SK-N-SH (cell line): ENCODE results near the gene SEC24D. TPM values are rescaled to one million over a fixed set of nuclear protein-coding genes. Genes with fewer than 3 reads are reported as not detected.

ENCODE experiments used
- CTCF ChIA-PET: fragments of 300-600, 350-600 bp; formaldehyde crosslinking; extraction: SDS; loops from one replicate; lab custom pipeline; 2021; lab: Yijun Ruan, JAX
- POLR2A ChIA-PET: fragments of 350-600 bp; sonication (Branson Sonifier 250); formaldehyde crosslinking; extraction: SDS; loops from one replicate; lab custom pipeline; 2020; ENCODE audit warnings: antibody characterized with exemption, inconsistent platforms; lab: Yijun Ruan, JAX
- DNase-seq: peaks from one replicate; pipeline ENCODE4 v3.0.0; 2012
- H2AFZ ChIP-seq: fragments of 200-600 bp; sonication (generic); 2 replicates; pipeline ENCODE4 v1.8.1; 2016; ENCODE audit warnings: antibody characterized with exemption, mild to moderate bottlenecking, low read depth
- H3F3A ChIP-seq: fragments of 200-600 bp; sonication (generic); replicated peaks from 2 replicates; pipeline ENCODE3; 2016; ENCODE audit warnings: antibody characterized with exemption, mild to moderate bottlenecking; ENCODE audit not compliant: insufficient read depth
- H3K27ac ChIP-seq, 2 experiments: fragments of 200-500 bp in 1 of 2; fragments of 200-600 bp in 1 of 2; sonication (Bioruptor generic) in 1 of 2; sonication (generic), shearing (Covaris generic) in 1 of 2; 2 replicates each; pipeline versions ENCODE4 v1.5.1 to v1.6.1; 2014 to 2016; ENCODE audit warnings: low read depth in 2 of 2, inconsistent platforms in 1 of 2, low read length in 1 of 2, mild to moderate bottlenecking in 1 of 2, mixed read lengths in 1 of 2
- H3K27me3 ChIP-seq: fragments of 200-600 bp; sonication (generic), shearing (Covaris generic); 2 replicates; pipeline ENCODE4 v1.6.1; 2016; ENCODE audit warnings: mixed run types; ENCODE audit not compliant: insufficient read depth
- H3K36me3 ChIP-seq, 2 experiments: fragments of 200-500 bp in 1 of 2; fragments of 200-600 bp in 1 of 2; sonication (Bioruptor generic) in 1 of 2; sonication (generic) in 1 of 2; replicated peaks in 1 of 2; 2 replicates each; pipeline versions ENCODE3 to v1.5.1; 2014 to 2016; ENCODE audit warnings: low read length in 1 of 2, mild to moderate bottlenecking in 1 of 2; ENCODE audit not compliant: insufficient read depth in 2 of 2, control insufficient read depth in 1 of 2
- H3K4me1 ChIP-seq, 2 experiments: fragments of 200-500 bp in 1 of 2; fragments of 200-600 bp in 1 of 2; sonication (Bioruptor generic) in 1 of 2; sonication (generic), shearing (Covaris generic) in 1 of 2; 2 replicates each; pipeline versions ENCODE4 v1.5.1 to v1.6.1; 2014 to 2016; ENCODE audit warnings: low read depth in 1 of 2, low read length in 1 of 2, mixed run types in 1 of 2; ENCODE audit not compliant: insufficient read depth in 2 of 2, control insufficient read depth in 1 of 2
- H3K4me2 ChIP-seq: fragments of 200-600 bp; sonication (generic), shearing (Covaris generic); 2 replicates; pipeline ENCODE4 v1.6.1; 2017; ENCODE audit warnings: mixed run types
- H3K4me3 ChIP-seq, 2 experiments: fragments of 200-500 bp in 1 of 2; fragments of 200-600 bp in 1 of 2; sonication (Bioruptor generic) in 1 of 2; sonication (generic), shearing (Covaris generic) in 1 of 2; 2 replicates each; pipeline versions ENCODE4 v1.5.1 to v1.8.1; 2014 to 2016; ENCODE audit warnings: low read depth in 2 of 2, inconsistent platforms in 1 of 2, low read length in 1 of 2, mild to moderate bottlenecking in 1 of 2, mixed read lengths in 1 of 2, moderate library complexity in 1 of 2
- H3K79me2 ChIP-seq: fragments of 200-600 bp; sonication (generic); 2 replicates; pipeline ENCODE4 v1.8.1; 2017; ENCODE audit warnings: mild to moderate bottlenecking; ENCODE audit not compliant: insufficient read depth
- H3K9ac ChIP-seq: fragments of 200-600 bp; sonication (generic); 2 replicates; pipeline ENCODE4 v1.6.1; 2017; ENCODE audit warnings: mixed run types
- H3K9me2 ChIP-seq: fragments of 200-600 bp; sonication (generic); 2 replicates; pipeline ENCODE4 v1.6.1; 2017; ENCODE audit warnings: mixed run types
- H3K9me3 ChIP-seq: fragments of 200-600 bp; sonication (generic); 2 replicates; pipeline ENCODE4 v1.6.1; 2017; ENCODE audit warnings: mixed run types, mild to moderate bottlenecking, moderate library complexity
- H4K20me1 ChIP-seq: fragments of 200-600 bp; sonication (generic); 2 replicates; pipeline ENCODE4 v1.6.1; 2017; ENCODE audit warnings: mild to moderate bottlenecking, mixed run types; ENCODE audit not compliant: insufficient read depth
- CTCF ChIP-seq: fragments of 200-600 bp; sonication (generic); IDR thresholded peaks from 2 replicates; pipeline ENCODE4 v1.6.1; 2017; ENCODE audit warnings: antibody characterized with exemption, mild to moderate bottlenecking, moderate library complexity
- EZH2phosphoT487 ChIP-seq: fragments of 200-600 bp; sonication (generic); IDR thresholded peaks from 2 replicates; pipeline ENCODE4 v1.6.1; 2017; ENCODE audit warnings: low read depth, mixed run types, mild to moderate bottlenecking, antibody characterized with exemption, moderate library complexity, borderline replicate concordance
- FOSL2 ChIP-seq: IDR thresholded peaks from 2 replicates; pipeline ENCODE4 v1.4.0; 2012; ENCODE audit warnings: low read depth, mild to moderate bottlenecking, moderate library complexity, borderline replicate concordance
- FOXJ3 ChIP-seq: sonication (generic); formaldehyde crosslinking; IDR thresholded peaks from 2 replicates; pipeline ENCODE4 v1.5.1; 2020; ENCODE audit warnings: mild to moderate bottlenecking, missing genetic modification reagents
- FOXM1 ChIP-seq: IDR thresholded peaks from 2 replicates; pipeline ENCODE4 v1.4.0; 2012; ENCODE audit warnings: low read depth, mild to moderate bottlenecking
- GABPA ChIP-seq: IDR thresholded peaks from 2 replicates; pipeline ENCODE4 v1.4.0; 2012; ENCODE audit warnings: low read depth, mild to moderate bottlenecking
- GATA2 ChIP-seq: sonication (generic); formaldehyde crosslinking; IDR thresholded peaks from 2 replicates; pipeline ENCODE4 v1.5.0; 2020; ENCODE audit warnings: mild to moderate bottlenecking, missing genetic modification reagents
- IRF3 ChIP-seq: fragments of 150-350 bp; IDR thresholded peaks from 2 replicates; pipeline ENCODE4 v1.6.1; 2016; ENCODE audit warnings: mild to moderate bottlenecking, low read depth, low read length
- JUND ChIP-seq: IDR thresholded peaks from 2 replicates; pipeline ENCODE4 v1.4.0; 2012
- MAX ChIP-seq: IDR thresholded peaks from 2 replicates; pipeline ENCODE4 v1.4.0; 2012; ENCODE audit warnings: low read depth
- MEF2A ChIP-seq: IDR thresholded peaks from 2 replicates; pipeline ENCODE4 v1.4.0; 2012; ENCODE audit warnings: low read depth, borderline replicate concordance
- MXI1 ChIP-seq: IDR thresholded peaks from 2 replicates; pipeline ENCODE4 v1.6.1; 2012; ENCODE audit warnings: mild to moderate bottlenecking, low read depth, low read length, improper control_type of control experiment
- NRF1 ChIP-seq: IDR thresholded peaks from 2 replicates; pipeline ENCODE4 v1.6.1; 2012; ENCODE audit warnings: low read depth, mild to moderate bottlenecking, low read length
- PBX3 ChIP-seq: IDR thresholded peaks from 2 replicates; pipeline ENCODE4; 2012
- POLR2AphosphoS5 ChIP-seq: IDR thresholded peaks from 2 replicates; pipeline ENCODE4 v1.6.1; 2012; ENCODE audit warnings: low read depth, low read length
- RCOR1 ChIP-seq: fragments of 150-350 bp; IDR thresholded peaks from 2 replicates; pipeline ENCODE4 v1.6.1; 2017; ENCODE audit warnings: antibody characterized with exemption, low read length
- RFX5 ChIP-seq: IDR thresholded peaks from 2 replicates; pipeline ENCODE4 v1.6.1; 2012; ENCODE audit warnings: mild to moderate bottlenecking, improper control_type of control experiment, low read length
- RXRA ChIP-seq: IDR thresholded peaks from 2 replicates; pipeline ENCODE4 v1.4.0; 2012; ENCODE audit warnings: low read depth, mild to moderate bottlenecking, borderline replicate concordance
- SIN3A ChIP-seq: IDR thresholded peaks from 2 replicates; pipeline ENCODE4 v1.6.1; 2012; ENCODE audit warnings: low read depth, mild to moderate bottlenecking, low read length, moderate library complexity, borderline replicate concordance
- SMC3 ChIP-seq: IDR thresholded peaks from 2 replicates; pipeline ENCODE4 v1.6.1; 2012; ENCODE audit warnings: low read depth, low read length, improper control_type of control experiment
- TAF1 ChIP-seq: IDR thresholded peaks from 2 replicates; pipeline ENCODE4 v1.6.1; 2012; ENCODE audit warnings: low read depth, mild to moderate bottlenecking, low read length, moderate library complexity, borderline replicate concordance
- TEAD4 ChIP-seq: IDR thresholded peaks from 2 replicates; pipeline ENCODE4 v1.4.0; 2012; ENCODE audit warnings: mild to moderate bottlenecking, borderline replicate concordance; ENCODE audit not compliant: insufficient read depth
- USF1 ChIP-seq: IDR thresholded peaks from 2 replicates; pipeline ENCODE4 v1.4.0; 2012; ENCODE audit warnings: low read depth, borderline replicate concordance
- USF2 ChIP-seq: fragments of 150-350 bp; IDR thresholded peaks from 2 replicates; pipeline ENCODE4 v1.6.1; 2017; ENCODE audit warnings: antibody characterized with exemption, low read length, low read depth, borderline replicate concordance
- YY1 ChIP-seq: IDR thresholded peaks from 2 replicates; pipeline ENCODE4 v1.4.0; 2012; ENCODE audit warnings: low read depth, mild to moderate bottlenecking
- ZBTB33 ChIP-seq: IDR thresholded peaks from 2 replicates; pipeline ENCODE4 v1.4.0; 2012; ENCODE audit warnings: low read depth, borderline replicate concordance
- WGBS: methylation state at CpG from one replicate; pipeline ENCODE4 v1.1.6; 2017; ENCODE audit warnings: low lambda C conversion rate; 5-methylcytosine and 5-hydroxymethylcytosine counted together
- polyA plus RNA-seq, 3 experiments: library from polyadenylated mRNA; depleted of rRNA; stranded (reverse); fragments of >200 nt; gene quantifications; 2 replicates each; pipeline ENCODE4 v1.2.3, GENCODE V29; 2012

SEC24D gene
- polyA plus RNA-seq, 1 of the 3 experiments (the other 2 are of a cell fraction), result 32.2 TPM

GRCh38 chr4:118759481-118759880 lies 76.4 kb downstream of the SEC24D start:
- H3K27me3 ChIP-seq, result no peaks in the 10 kb centered on the region
- peaks cover 31% of the 10 kb centered on the region for H3F3A ChIP-seq
- WGBS, result 9% methylated on average over 2 of the region's 2 CpGs
- no peak overlapping the region for H2AFZ ChIP-seq
- ChIA-PET POLR2A (interaction anchor here (0.8 kb wide), 1 partner anchor 129 kb away, joined by 3 read pairs; the partner anchor contains the start of gene SYNPO2), CTCF (interaction anchor here (0.7 to 1.3 kb wide), 4 partner anchors 10 to 209 kb away, joined by 3 to 4 read pairs (median 3); partner anchors contain the start of gene SEC24D)
- peaks cover 34 to 66% of the 10 kb centered on the region in 2 experiments for H3K36me3 ChIP-seq
- no peak overlapping the region for H3K9ac ChIP-seq
- H3K4me1 ChIP-seq, result peaks cover 62 to 77% of the 10 kb centered on the region in 2 experiments
- H3K9me3 ChIP-seq, result no peaks in the 10 kb centered on the region
- H3K4me3 ChIP-seq, result no peak overlapping the region; a peak in 1 of 4 replicates
- no peak for DNase-seq
- peak overlapping the region; percentile 29; the same call in 1 of the 2 replicates for H3K4me2 ChIP-seq
- H3K79me2 ChIP-seq, result peaks cover 76% of the 10 kb centered on the region
- peaks cover 5% of the 10 kb centered on the region; the same call in 1 of the 2 replicates for H4K20me1 ChIP-seq
- H3K27ac ChIP-seq, result peak overlapping the region; percentile 69 to 99
- H3K9me2 ChIP-seq, result no peaks in the 10 kb centered on the region
- no peak for TF ChIP-seq EZH2phosphoT487
- TF ChIP-seq IRF3, result no peak
- no peak for TF ChIP-seq FOXM1
- TF ChIP-seq ZBTB33, result no peak
- TF ChIP-seq POLR2AphosphoS5, result no peak
- TF ChIP-seq NRF1, result no peak
- TF ChIP-seq RFX5, result no peak
- TF ChIP-seq SIN3A, result no peak
- peak; percentile 60; the same call in 1 of the 2 replicates for TF ChIP-seq RCOR1
- TF ChIP-seq MEF2A, result no peak
- TF ChIP-seq RXRA, result no peak
- no peak for TF ChIP-seq CTCF
- no peak for TF ChIP-seq USF1
- TF ChIP-seq FOXJ3, result no peak
- 0 out of 2 replicates have a peak, but pooled peaks have one; percentile 5 for TF ChIP-seq JUND
- no peak for TF ChIP-seq TAF1
- TF ChIP-seq PBX3, result peak; percentile 53; the same call in 1 of the 2 replicates
- no peak for TF ChIP-seq FOSL2
- TF ChIP-seq GATA2 (CRISPR knock-in tag), result peak; percentile 12; the same call in 1 of the 2 replicates
- no peak for TF ChIP-seq GABPA
- no peak for TF ChIP-seq TEAD4
- TF ChIP-seq YY1, result no peak
- no peak for TF ChIP-seq SMC3
- no peak for TF ChIP-seq USF2
- no peak for TF ChIP-seq MAX
- no peak for TF ChIP-seq MXI1
